ENCODE results near the gene NISCH. TPM values are rescaled to one million over a fixed set of nuclear protein-coding genes. Genes with fewer than 3 reads are reported as not detected.

Gene NISCH
- total RNA-seq, 3 donors from 2014 or later (not counting 1 experiment from before 2014, with no cell fraction given): 162 to 191 (median 175) TPM

GRCh38 chr3:52511509-52511908, 56.1 kb downstream of the NISCH start:
- TF ChIP-seq, protein P1, sequence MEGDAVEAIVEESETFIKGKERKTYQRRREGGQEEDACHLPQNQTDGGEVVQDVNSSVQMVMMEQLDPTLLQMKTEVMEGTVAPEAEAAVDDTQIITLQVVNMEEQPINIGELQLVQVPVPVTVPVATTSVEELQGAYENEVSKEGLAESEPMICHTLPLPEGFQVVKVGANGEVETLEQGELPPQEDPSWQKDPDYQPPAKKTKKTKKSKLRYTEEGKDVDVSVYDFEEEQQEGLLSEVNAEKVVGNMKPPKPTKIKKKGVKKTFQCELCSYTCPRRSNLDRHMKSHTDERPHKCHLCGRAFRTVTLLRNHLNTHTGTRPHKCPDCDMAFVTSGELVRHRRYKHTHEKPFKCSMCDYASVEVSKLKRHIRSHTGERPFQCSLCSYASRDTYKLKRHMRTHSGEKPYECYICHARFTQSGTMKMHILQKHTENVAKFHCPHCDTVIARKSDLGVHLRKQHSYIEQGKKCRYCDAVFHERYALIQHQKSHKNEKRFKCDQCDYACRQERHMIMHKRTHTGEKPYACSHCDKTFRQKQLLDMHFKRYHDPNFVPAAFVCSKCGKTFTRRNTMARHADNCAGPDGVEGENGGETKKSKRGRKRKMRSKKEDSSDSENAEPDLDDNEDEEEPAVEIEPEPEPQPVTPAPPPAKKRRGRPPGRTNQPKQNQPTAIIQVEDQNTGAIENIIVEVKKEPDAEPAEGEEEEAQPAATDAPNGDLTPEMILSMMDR (IDR thresholded peaks at IDR 0.05): no peak
- H3K9me3 ChIP-seq (ENCODE audit: control insufficient read depth, insufficient read depth, low read length): no peaks in the 10 kb centered on the region
- H3K27me3 ChIP-seq (ENCODE audit: control insufficient read depth, insufficient read depth, low read length): no peaks in the 10 kb centered on the region
- H3K4me1 ChIP-seq (ENCODE audit: control insufficient read depth, insufficient read depth, low read length): no peaks in the 10 kb centered on the region
- ATAC-seq (no peak), DNase-seq (no peak)
- no peaks in the 10 kb centered on the region for H3K9me3 Mint-ChIP-seq
- H3K36me3 Mint-ChIP-seq: no peaks in the 10 kb centered on the region
- no peak overlapping the region for H3K27ac ChIP-seq (ENCODE audit: low read length)
- H3K27me3 Mint-ChIP-seq (ENCODE audit: low read depth in 2 of 2): no peaks in the 10 kb centered on the region
- WGBS (ENCODE audit: insufficient coverage): 91% methylated on average over 7 of the region's 7 CpGs
- no peak overlapping the region for H3K4me3 ChIP-seq (ENCODE audit: low read length)
- intact Hi-C loops (cut with micrococcal nuclease): no loop called here
- no peaks in the 10 kb centered on the region for H3K36me3 ChIP-seq (ENCODE audit: control insufficient read depth, insufficient read depth, low read length)
- H3K27ac Mint-ChIP-seq: no peak overlapping the region
- no peaks in the 10 kb centered on the region for H3K4me1 Mint-ChIP-seq
- H3K4me3 Mint-ChIP-seq: no peak overlapping the region

GRCh38 chr3:52512105-52512504, 56.7 kb downstream of the NISCH start:
- Histone ChIP-seq H3K27ac (ENCODE audit: low read length) (no peak overlapping the region), H3K4me3 (ENCODE audit: low read length) (no peak overlapping the region), H3K4me1 (ENCODE audit: control insufficient read depth, insufficient read depth, low read length) (no peaks in the 10 kb centered on the region), H3K27me3 (ENCODE audit: control insufficient read depth, insufficient read depth, low read length) (no peaks in the 10 kb centered on the region), H3K36me3 (ENCODE audit: control insufficient read depth, insufficient read depth, low read length) (no peaks in the 10 kb centered on the region), H3K9me3 (ENCODE audit: control insufficient read depth, insufficient read depth, low read length) (no peaks in the 10 kb centered on the region)
- H3K4me3 Mint-ChIP-seq: no peak overlapping the region
- H3K27ac Mint-ChIP-seq: no peak overlapping the region
- DNase-seq: no peak
- WGBS (ENCODE audit: insufficient coverage): 80% methylated on average over 8 of the region's 8 CpGs
- no peaks in the 10 kb centered on the region for H3K4me1 Mint-ChIP-seq
- H3K27me3 Mint-ChIP-seq (ENCODE audit: low read depth in 2 of 2): no peaks in the 10 kb centered on the region
- TF ChIP-seq, protein P1 (IDR thresholded peaks at IDR 0.05): no peak
- no peak for ATAC-seq
- H3K9me3 Mint-ChIP-seq: no peaks in the 10 kb centered on the region
- intact Hi-C loops (cut with micrococcal nuclease): no loop called here
- no peaks in the 10 kb centered on the region for H3K36me3 Mint-ChIP-seq

DNA sequence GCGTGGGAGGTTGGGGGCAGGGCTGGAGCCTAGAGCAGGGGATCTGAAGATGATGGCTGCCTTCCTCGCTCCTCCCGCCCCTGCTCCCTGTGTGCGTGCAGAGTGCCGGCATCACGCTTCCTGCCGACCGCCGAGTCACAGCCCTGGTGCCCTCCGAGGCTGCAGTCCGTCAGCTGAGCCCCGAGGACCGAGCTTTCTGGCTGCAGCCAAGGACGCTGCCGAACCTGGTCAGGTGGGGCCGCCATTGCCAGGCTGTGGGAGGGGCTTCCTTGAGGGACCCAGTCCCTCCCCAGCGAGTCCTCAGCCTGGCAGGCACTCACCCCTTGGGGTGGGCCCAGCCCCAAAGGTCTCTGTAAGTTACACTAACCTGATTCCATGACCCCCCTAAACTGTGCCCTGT, 57.3 kb downstream of the NISCH start:
- Mint-ChIP-seq H3K9me3 (no peaks in the 10 kb centered on the region), H3K27me3 (ENCODE audit: low read depth in 2 of 2) (no peaks in the 10 kb centered on the region), H3K4me1 (no peaks in the 10 kb centered on the region), H3K36me3 (no peaks in the 10 kb centered on the region), H3K27ac (no peak overlapping the region), H3K4me3 (no peak overlapping the region)
- ATAC-seq: no peak
- no peaks in the 10 kb centered on the region for H3K27me3 ChIP-seq (ENCODE audit: control insufficient read depth, insufficient read depth, low read length)
- TF ChIP-seq, protein P1 (IDR thresholded peaks at IDR 0.05): no peak
- H3K27ac ChIP-seq (ENCODE audit: low read length): no peak overlapping the region
- 85% methylated on average over 17 of the region's 17 CpGs for WGBS (ENCODE audit: insufficient coverage)
- no peak overlapping the region for H3K4me3 ChIP-seq (ENCODE audit: low read length)
- no peak for DNase-seq
- H3K4me1 ChIP-seq (ENCODE audit: control insufficient read depth, insufficient read depth, low read length): no peaks in the 10 kb centered on the region
- H3K9me3 ChIP-seq (ENCODE audit: control insufficient read depth, insufficient read depth, low read length): no peaks in the 10 kb centered on the region
- no peaks in the 10 kb centered on the region for H3K36me3 ChIP-seq (ENCODE audit: control insufficient read depth, insufficient read depth, low read length)
- intact Hi-C loops (cut with micrococcal nuclease): no loop called here

DNA sequence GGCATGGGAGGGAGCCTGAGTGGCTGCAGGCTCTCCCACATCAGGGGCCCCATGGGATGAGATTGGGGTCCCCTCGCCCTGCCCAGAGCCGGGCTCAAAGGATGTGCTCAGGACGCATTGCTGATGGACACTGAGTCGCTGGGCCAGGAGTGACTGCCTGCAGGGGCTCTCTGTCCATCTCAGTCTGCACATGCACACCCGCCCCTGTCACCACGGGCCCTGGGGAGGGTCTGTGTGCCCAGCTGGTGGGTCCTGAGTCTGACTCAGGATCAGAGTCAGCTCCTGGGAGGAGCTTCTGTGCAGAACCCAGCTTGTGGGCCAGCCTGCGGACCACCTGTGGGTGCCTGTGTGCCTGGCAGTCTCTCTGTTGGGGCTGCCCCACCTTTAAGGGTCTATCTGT, 57.9 kb downstream of the NISCH start:
- Mint-ChIP-seq H3K4me3 (no peak overlapping the region), H3K27ac (no peak overlapping the region), H3K27me3 (ENCODE audit: low read depth in 2 of 2) (no peaks in the 10 kb centered on the region), H3K4me1 (no peaks in the 10 kb centered on the region), H3K9me3 (no peaks in the 10 kb centered on the region), H3K36me3 (no peaks in the 10 kb centered on the region)
- no peak overlapping the region for H3K27ac ChIP-seq (ENCODE audit: low read length)
- H3K4me1 ChIP-seq (ENCODE audit: control insufficient read depth, insufficient read depth, low read length): no peaks in the 10 kb centered on the region
- intact Hi-C loops (cut with micrococcal nuclease): no loop called here
- no peaks in the 10 kb centered on the region for H3K9me3 ChIP-seq (ENCODE audit: control insufficient read depth, insufficient read depth, low read length)
- 83% methylated on average over 7 of the region's 7 CpGs for whole genome bisulfite sequencing (ENCODE audit: insufficient coverage)
- no peak for DNase-seq
- H3K4me3 ChIP-seq (ENCODE audit: low read length): no peak overlapping the region
- no peak for ATAC-seq
- TF ChIP-seq, protein P1 (IDR thresholded peaks at IDR 0.05): no peak
- H3K27me3 ChIP-seq (ENCODE audit: control insufficient read depth, insufficient read depth, low read length): no peaks in the 10 kb centered on the region
- H3K36me3 ChIP-seq (ENCODE audit: control insufficient read depth, insufficient read depth, low read length): no peaks in the 10 kb centered on the region

All from natural killer cell (primary cell).